Caco-2 (cell line): ENCODE data around the gene CDC42BPB. TPM values are rescaled to one million over a fixed set of nuclear protein-coding genes. Genes with fewer than 3 reads are reported as not detected.

Source experiments
- BruUV-seq: library from RNA; stranded (reverse); fragments of 400-500 nt; replicated peaks from 2 replicates; lab custom pipeline; 2021; lab: Mats Ljungman, UMichigan
- CTCF ChIA-PET: fragments of 300-600 bp; sonication (Branson Sonifier 250); formaldehyde crosslinking; loops from one replicate; lab custom pipeline; 2022; ENCODE audit warnings: antibody characterized with exemption; lab: Charles Lee
- POLR2A ChIA-PET: fragments of 300-600 bp; sonication (Branson Sonifier 250); formaldehyde crosslinking; loops from one replicate; lab custom pipeline; 2022; ENCODE audit warnings: antibody characterized with exemption; lab: Charles Lee
- DNase-seq, 2 experiments: peaks; one replicate each; pipeline versions ENCODE4 v3.0.0 to v3.0.0-alpha.2; 2020 to 2022
- H3K27me3 ChIP-seq: replicated peaks from 2 replicates; pipeline ENCODE4 v1.6.0; 2011; ENCODE audit warnings: low read length; ENCODE audit not compliant: control insufficient read depth, insufficient read depth
- H3K36me3 ChIP-seq: 2 replicates; pipeline ENCODE4 v1.5.1; 2011; ENCODE audit warnings: low read length; ENCODE audit not compliant: control insufficient read depth, insufficient read depth
- H3K4me1 ChIP-seq: fragments of 250-450 bp; sonication (Bioruptor Pico); 2 replicates; pipeline ENCODE4 v1.5.1; 2020; ENCODE audit warnings: mild to moderate bottlenecking
- H3K4me3 ChIP-seq: 2 replicates; pipeline ENCODE4 v1.5.1; 2011; ENCODE audit warnings: low read depth, mild to moderate bottlenecking, control low read depth, low read length
- H3K9me3 ChIP-seq: fragments of 250-450 bp; sonication (Bioruptor Pico); 2 replicates; pipeline ENCODE4 v1.5.1; 2020; ENCODE audit warnings: mild to moderate bottlenecking, moderate library complexity
- H3K27ac Mint-ChIP-seq: one replicate; pipeline ENCODE4 v1.8.0; 2022; ENCODE audit warnings: mixed read lengths; ENCODE audit not compliant: unreplicated experiment
- H3K27me3 Mint-ChIP-seq: one replicate; pipeline ENCODE4 v1.8.0; 2022; ENCODE audit warnings: mixed read lengths; ENCODE audit not compliant: insufficient read depth, unreplicated experiment
- H3K36me3 Mint-ChIP-seq: one replicate; pipeline ENCODE4 v1.8.0; 2022; ENCODE audit warnings: mild to moderate bottlenecking, mixed read lengths; ENCODE audit not compliant: insufficient read depth, unreplicated experiment
- H3K4me1 Mint-ChIP-seq: one replicate; pipeline ENCODE4 v1.8.0; 2022; ENCODE audit warnings: low read depth, mixed read lengths; ENCODE audit not compliant: unreplicated experiment
- H3K4me3 Mint-ChIP-seq: one replicate; pipeline ENCODE4 v1.8.0; 2022; ENCODE audit warnings: mild to moderate bottlenecking, moderate library complexity, mixed read lengths; ENCODE audit not compliant: unreplicated experiment
- H3K9me3 Mint-ChIP-seq: one replicate; pipeline ENCODE4 v1.8.0; 2022; ENCODE audit warnings: mixed read lengths; ENCODE audit not compliant: unreplicated experiment
- intact Hi-C: fragments of 100-400 bp; cut with micrococcal nuclease; formaldehyde crosslinking; loops from one replicate; pipeline ENCODE4 v1.10.0; 2022; ENCODE audit not compliant: unreplicated experiment
- total RNA-seq: library from RNA; stranded (reverse); gene quantifications from 2 replicates; pipeline ENCODE4 v1.2.3, GENCODE V29; 2022
- TF ChIP-seq, protein P1 (sequence below), 2 experiments: fragments of 200-600 bp in 1 of 2; IDR thresholded peaks; 1 replicate in 1 of 2; 2 replicates in 1 of 2; pipeline versions ENCODE4 v1.5.1 to v1.8.0; 2011 to 2022; ENCODE audit warnings: antibody characterized with exemption in 1 of 2, control low read depth in 1 of 2, inconsistent platforms in 1 of 2, low read depth in 1 of 2, low read length in 1 of 2, mild to moderate bottlenecking in 1 of 2, moderate library complexity in 1 of 2; ENCODE audit not compliant: insufficient read depth in 1 of 2, severe bottlenecking in 1 of 2, unreplicated experiment in 1 of 2

Gene CDC42BPB
- total RNA-seq, 1 experiment from 2014 or later: 55.1 TPM

DNA sequence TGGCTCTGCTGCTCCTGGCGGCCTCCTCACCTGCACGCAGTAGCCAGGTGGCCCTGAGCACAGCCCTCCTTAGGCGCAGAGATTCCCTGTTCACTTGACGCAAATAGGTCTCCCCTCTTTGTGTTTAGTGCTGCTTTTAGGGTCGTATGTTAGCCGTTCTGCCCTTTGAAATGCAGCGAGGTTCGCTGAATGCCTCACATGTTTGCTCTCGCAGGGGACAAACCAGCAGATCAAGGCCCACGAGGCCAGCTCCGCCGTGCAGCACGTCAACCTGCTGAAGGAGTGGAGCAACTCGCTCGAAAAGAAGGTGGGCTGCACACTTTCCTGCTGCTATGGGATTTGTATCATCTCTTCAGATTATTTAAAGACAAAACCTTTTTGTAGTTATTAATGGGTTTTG lies 166.2 kb downstream of the CDC42BPB start:
- Histone ChIP-seq H3K27me3 (no peaks in the 10 kb centered on the region), H3K36me3 (no peaks in the 10 kb centered on the region), H3K4me3 (no peak overlapping the region), H3K9me3 (no peaks in the 10 kb centered on the region), H3K4me1 (no peaks in the 10 kb centered on the region; the same call in 1 of the 2 replicates)
- no peak overlapping the region for H3K4me3 Mint-ChIP-seq
- H3K27me3 Mint-ChIP-seq: no peaks in the 10 kb centered on the region
- intact Hi-C loops: no loop called here
- POLR2A ChIA-PET: no interaction called here
- BruUV-seq: no TSS peak
- peaks cover 5% of the 10 kb centered on the region for H3K36me3 Mint-ChIP-seq
- no peaks in the 10 kb centered on the region for H3K9me3 Mint-ChIP-seq
- TF ChIP-seq, protein P1, sequence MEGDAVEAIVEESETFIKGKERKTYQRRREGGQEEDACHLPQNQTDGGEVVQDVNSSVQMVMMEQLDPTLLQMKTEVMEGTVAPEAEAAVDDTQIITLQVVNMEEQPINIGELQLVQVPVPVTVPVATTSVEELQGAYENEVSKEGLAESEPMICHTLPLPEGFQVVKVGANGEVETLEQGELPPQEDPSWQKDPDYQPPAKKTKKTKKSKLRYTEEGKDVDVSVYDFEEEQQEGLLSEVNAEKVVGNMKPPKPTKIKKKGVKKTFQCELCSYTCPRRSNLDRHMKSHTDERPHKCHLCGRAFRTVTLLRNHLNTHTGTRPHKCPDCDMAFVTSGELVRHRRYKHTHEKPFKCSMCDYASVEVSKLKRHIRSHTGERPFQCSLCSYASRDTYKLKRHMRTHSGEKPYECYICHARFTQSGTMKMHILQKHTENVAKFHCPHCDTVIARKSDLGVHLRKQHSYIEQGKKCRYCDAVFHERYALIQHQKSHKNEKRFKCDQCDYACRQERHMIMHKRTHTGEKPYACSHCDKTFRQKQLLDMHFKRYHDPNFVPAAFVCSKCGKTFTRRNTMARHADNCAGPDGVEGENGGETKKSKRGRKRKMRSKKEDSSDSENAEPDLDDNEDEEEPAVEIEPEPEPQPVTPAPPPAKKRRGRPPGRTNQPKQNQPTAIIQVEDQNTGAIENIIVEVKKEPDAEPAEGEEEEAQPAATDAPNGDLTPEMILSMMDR (IDR thresholded peaks at IDR 0.05; ENCODE audit: insufficient read depth in 1 of 2, low read depth in 1 of 2, low read length in 1 of 2, severe bottlenecking in 1 of 2, unreplicated experiment in 1 of 2): no peak
- CTCF ChIA-PET: no interaction called here
- H3K27ac Mint-ChIP-seq: no peak overlapping the region
- no peak for DNase-seq
- H3K4me1 Mint-ChIP-seq: no peaks in the 10 kb centered on the region

GRCh38 chr14:102889615-102890014 lies 167.7 kb downstream of the CDC42BPB start:
- no peaks in the 10 kb centered on the region for H3K27me3 Mint-ChIP-seq
- peaks cover 5% of the 10 kb centered on the region for H3K36me3 Mint-ChIP-seq
- DNase-seq: no peak
- H3K9me3 Mint-ChIP-seq: no peaks in the 10 kb centered on the region
- H3K4me1 Mint-ChIP-seq: no peaks in the 10 kb centered on the region
- no TSS peak for BruUV-seq
- H3K27me3 ChIP-seq: no peaks in the 10 kb centered on the region
- TF ChIP-seq, protein P1 (IDR thresholded peaks at IDR 0.05; ENCODE audit: insufficient read depth in 1 of 2, low read depth in 1 of 2, low read length in 1 of 2, severe bottlenecking in 1 of 2, unreplicated experiment in 1 of 2): no peak
- intact Hi-C loops: no loop called here
- no peak overlapping the region for H3K27ac Mint-ChIP-seq
- no peak overlapping the region for H3K4me3 ChIP-seq
- H3K36me3 ChIP-seq: no peaks in the 10 kb centered on the region; the same call in 1 of the 2 replicates
- ChIA-PET POLR2A (no interaction called here), CTCF (no interaction called here)
- H3K9me3 ChIP-seq: no peaks in the 10 kb centered on the region
- no peak overlapping the region for H3K4me3 Mint-ChIP-seq
- no peaks in the 10 kb centered on the region; the same call in 1 of the 2 replicates for H3K4me1 ChIP-seq

DNA sequence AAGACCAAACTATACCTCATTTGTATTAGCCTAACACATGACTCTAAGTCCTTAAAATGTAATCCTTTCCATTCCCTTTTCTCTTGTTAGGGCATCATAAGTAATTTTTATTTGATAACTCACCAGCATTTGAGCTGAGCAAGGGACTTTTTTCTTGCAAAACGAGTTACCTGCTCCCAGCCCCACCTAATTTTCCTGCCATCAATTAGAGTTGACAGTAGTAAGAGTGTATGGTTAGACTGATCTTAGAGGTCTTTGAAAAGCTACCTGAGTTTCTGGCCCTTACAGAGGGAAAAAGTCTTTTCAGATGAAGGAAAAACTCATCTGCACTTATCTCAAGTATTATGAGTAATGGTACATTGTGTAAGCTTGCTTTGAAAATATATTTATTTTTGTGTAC lies 168.6 kb downstream of the CDC42BPB start:
- Histone ChIP-seq H3K9me3 (no peaks in the 10 kb centered on the region), H3K27me3 (no peaks in the 10 kb centered on the region), H3K4me3 (no peak overlapping the region), H3K36me3 (no peaks in the 10 kb centered on the region; the same call in 1 of the 2 replicates), H3K4me1 (no peaks in the 10 kb centered on the region; the same call in 1 of the 2 replicates)
- no TSS peak for BruUV-seq
- Mint-ChIP-seq H3K9me3 (no peaks in the 10 kb centered on the region), H3K4me1 (no peaks in the 10 kb centered on the region), H3K36me3 (peaks cover 5% of the 10 kb centered on the region), H3K4me3 (no peak overlapping the region), H3K27me3 (no peaks in the 10 kb centered on the region), H3K27ac (no peak overlapping the region)
- TF ChIP-seq, protein P1 (IDR thresholded peaks at IDR 0.05; ENCODE audit: insufficient read depth in 1 of 2, low read depth in 1 of 2, low read length in 1 of 2, severe bottlenecking in 1 of 2, unreplicated experiment in 1 of 2): no peak
- no peak for DNase-seq
- CTCF ChIA-PET: no interaction called here
- POLR2A ChIA-PET: no interaction called here
- intact Hi-C loops: no loop called here
